ENCODE measurements around the gene SLC5A10.
"Not testable (repeated sequence)": the region's sequence is repeated elsewhere in the genome, so short reads cannot be mapped to it uniquely, and the experiment has no call there.

SLC5A10 gene

GRCh38 chr17:19019041-19019941 lies 67.3 kb downstream of the SLC5A10 start:
- H3K36me3 Mint-ChIP-seq = no peaks in the 10 kb centered on the region
- peak overlapping the region; percentile 50 for H3K27ac Mint-ChIP-seq
- H3K9me3 Mint-ChIP-seq (ENCODE audit: low read depth) = no peaks in the 10 kb centered on the region
- no peak overlapping the region for H3K4me3 Mint-ChIP-seq
- peaks cover 27% of the 10 kb centered on the region for H3K4me1 Mint-ChIP-seq (ENCODE audit: low read depth)
- H3K27me3 Mint-ChIP-seq = no peaks in the 10 kb centered on the region

GRCh38 chr17:19020016-19020415 lies 68.1 kb downstream of the SLC5A10 start:
- H3K36me3 Mint-ChIP-seq = peaks cover 4% of the 10 kb centered on the region
- H3K27me3 Mint-ChIP-seq = no peaks in the 10 kb centered on the region
- no peak overlapping the region for H3K4me3 Mint-ChIP-seq
- no peaks in the 10 kb centered on the region for H3K9me3 Mint-ChIP-seq (ENCODE audit: low read depth)
- H3K4me1 Mint-ChIP-seq (ENCODE audit: low read depth) = peaks cover 35% of the 10 kb centered on the region
- no peak overlapping the region for H3K27ac Mint-ChIP-seq

GRCh38 chr17:19021011-19021621 lies 69.2 kb downstream of the SLC5A10 start:
- H3K27ac Mint-ChIP-seq; H3K27me3 Mint-ChIP-seq; H3K36me3 Mint-ChIP-seq; H3K9me3 Mint-ChIP-seq (ENCODE audit: low read depth); H3K4me3 Mint-ChIP-seq: not testable (repeated sequence)
- H3K4me1 Mint-ChIP-seq (ENCODE audit: low read depth) = peaks cover 32% of the 10 kb centered on the region

- H3K4me3 Mint-ChIP-seq = no peak overlapping the region
- H3K4me1 Mint-ChIP-seq (ENCODE audit: low read depth) = peaks cover 31% of the 10 kb centered on the region
- no peaks in the 10 kb centered on the region for H3K27me3 Mint-ChIP-seq
- no peak overlapping the region for H3K27ac Mint-ChIP-seq
- peaks cover 4% of the 10 kb centered on the region for H3K36me3 Mint-ChIP-seq
- H3K9me3 Mint-ChIP-seq (ENCODE audit: low read depth) = no peaks in the 10 kb centered on the region
These were observed 69.7 kb downstream of the SLC5A10 start for GRCh38 chr17:19021622-19022083.

GRCh38 chr17:19022128-19022527 lies 70.2 kb downstream of the SLC5A10 start:
- H3K4me1 Mint-ChIP-seq (ENCODE audit: low read depth) = peaks cover 27% of the 10 kb centered on the region
- H3K27ac Mint-ChIP-seq = no peak overlapping the region
- peaks cover 4% of the 10 kb centered on the region for H3K36me3 Mint-ChIP-seq
- H3K4me3 Mint-ChIP-seq = no peak overlapping the region
- no peaks in the 10 kb centered on the region for H3K27me3 Mint-ChIP-seq
- no peaks in the 10 kb centered on the region for H3K9me3 Mint-ChIP-seq (ENCODE audit: low read depth)

GRCh38 chr17:19022747-19023146 lies 70.8 kb downstream of the SLC5A10 start:
- H3K4me1 Mint-ChIP-seq (ENCODE audit: low read depth) = peaks cover 24% of the 10 kb centered on the region
- H3K4me3 Mint-ChIP-seq = no peak overlapping the region
- H3K27ac Mint-ChIP-seq = no peak overlapping the region
- H3K27me3 Mint-ChIP-seq = no peaks in the 10 kb centered on the region
- H3K9me3 Mint-ChIP-seq (ENCODE audit: low read depth) = no peaks in the 10 kb centered on the region
- H3K36me3 Mint-ChIP-seq = peaks cover 4% of the 10 kb centered on the region

GRCh38 chr17:19023209-19023999 lies 71.4 kb downstream of the SLC5A10 start:
- Mint-ChIP-seq H3K4me1 (ENCODE audit: low read depth) (peaks cover 24% of the 10 kb centered on the region), H3K4me3 (no peak overlapping the region), H3K36me3 (peaks cover 4% of the 10 kb centered on the region)

GRCh38 chr17:19024101-19025078 lies 72.4 kb downstream of the SLC5A10 start:
- Mint-ChIP-seq H3K27ac (peak overlapping the region; percentile 90), H3K36me3 (peaks cover 4% of the 10 kb centered on the region), H3K4me3 (peak overlapping the region; percentile 38), H3K4me1 (ENCODE audit: low read depth) (peaks cover 19% of the 10 kb centered on the region), H3K27me3 (no peaks in the 10 kb centered on the region), H3K9me3 (ENCODE audit: low read depth) (no peaks in the 10 kb centered on the region)

More at GRCh38 chr17:19023209-19023999, 71.4 kb downstream of the SLC5A10 start:
- no peaks in the 10 kb centered on the region for H3K27me3 Mint-ChIP-seq
- H3K27ac Mint-ChIP-seq = peak overlapping the region; percentile 90
- H3K9me3 Mint-ChIP-seq (ENCODE audit: low read depth) = no peaks in the 10 kb centered on the region

GRCh38 chr17:19028671-19029070 lies 76.7 kb downstream of the SLC5A10 start:
- H3K36me3 Mint-ChIP-seq; H3K9me3 Mint-ChIP-seq (ENCODE audit: low read depth); H3K27me3 Mint-ChIP-seq; H3K27ac Mint-ChIP-seq; H3K4me3 Mint-ChIP-seq: not testable (repeated sequence)
- peaks cover 14% of the 10 kb centered on the region for H3K4me1 Mint-ChIP-seq (ENCODE audit: low read depth)

GRCh38 chr17:19029740-19030139 lies 77.8 kb downstream of the SLC5A10 start:
- not testable (repeated sequence) for H3K9me3 Mint-ChIP-seq (ENCODE audit: low read depth); H3K36me3 Mint-ChIP-seq; H3K4me3 Mint-ChIP-seq; H3K27me3 Mint-ChIP-seq; H3K4me1 Mint-ChIP-seq (ENCODE audit: low read depth); H3K27ac Mint-ChIP-seq

GRCh38 chr17:19030771-19031449 lies 78.9 kb downstream of the SLC5A10 start:
- H3K36me3 Mint-ChIP-seq, H3K4me3 Mint-ChIP-seq: not testable (repeated sequence)

GRCh38 chr17:19031729-19032128 lies 79.8 kb downstream of the SLC5A10 start:
- H3K4me3 Mint-ChIP-seq; H3K36me3 Mint-ChIP-seq; H3K27me3 Mint-ChIP-seq; H3K27ac Mint-ChIP-seq; H3K9me3 Mint-ChIP-seq (ENCODE audit: low read depth); H3K4me1 Mint-ChIP-seq (ENCODE audit: low read depth): not testable (repeated sequence)

More at GRCh38 chr17:19030771-19031449, 78.9 kb downstream of the SLC5A10 start:
- H3K27me3 Mint-ChIP-seq; H3K27ac Mint-ChIP-seq; H3K4me1 Mint-ChIP-seq (ENCODE audit: low read depth); H3K9me3 Mint-ChIP-seq (ENCODE audit: low read depth): not testable (repeated sequence)

- not testable (repeated sequence) for H3K4me1 Mint-ChIP-seq (ENCODE audit: low read depth); H3K4me3 Mint-ChIP-seq; H3K9me3 Mint-ChIP-seq (ENCODE audit: low read depth); H3K27ac Mint-ChIP-seq; H3K27me3 Mint-ChIP-seq; H3K36me3 Mint-ChIP-seq
These were observed 80.5 kb downstream of the SLC5A10 start for GRCh38 chr17:19032377-19032988.

Measured in activated naive CD8-positive, alpha-beta T cell (primary cell).